ENCODE data around the gene SLFN5. TPM values are rescaled to one million over a fixed set of nuclear protein-coding genes. Genes with fewer than 3 reads are reported as not detected.
A peak's percentile ranks its signal among the peaks of the same experiment; 100 is the strongest.

SLFN5 gene
- total and polyA plus RNA-seq, 4 donors, result 8.5 to 51.7 (median 30.8) TPM

DNA sequence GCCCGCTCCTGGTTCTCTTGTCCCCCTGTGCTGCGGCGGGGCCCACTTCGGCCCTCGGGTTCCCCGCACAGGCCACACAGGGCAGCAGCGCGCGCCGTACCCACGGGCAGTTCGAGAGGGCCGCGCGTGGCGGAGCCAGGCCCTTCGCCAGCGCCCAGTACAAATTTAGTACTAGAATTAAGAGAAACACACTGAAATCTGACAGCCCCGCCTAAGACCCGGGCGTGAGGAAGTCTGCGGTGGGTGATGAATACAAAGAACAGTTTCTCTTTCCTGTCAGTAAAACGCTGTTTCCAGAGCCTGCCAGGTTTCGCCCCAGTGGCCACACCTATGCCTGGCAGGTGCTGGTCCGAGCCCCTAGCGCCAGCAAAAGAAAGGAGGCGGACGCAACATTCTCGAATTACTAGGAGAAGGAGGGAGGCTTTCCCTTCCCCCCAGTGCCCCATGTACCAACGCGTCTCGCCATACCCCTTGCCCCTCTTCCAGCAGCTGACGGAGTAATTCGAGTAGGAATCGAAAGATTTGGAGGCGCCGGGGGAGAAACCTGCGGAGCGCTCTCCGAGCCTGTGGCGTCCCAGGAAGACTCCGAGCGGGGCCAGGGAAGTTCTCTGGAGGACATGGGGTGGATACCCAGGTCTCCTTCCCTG is 591 bp upstream of the SLFN5 start:
- Histone ChIP-seq H3K36me3 (ENCODE audit: control insufficient read depth in 4 of 4, insufficient read depth in 4 of 4, low read length in 4 of 4) (peaks cover 0 to 2% (median under 1%) of the 10 kb centered on the region in 4 donors), H3K9ac (ENCODE audit: insufficient read depth in 1 of 2, low read length in 2 of 2) (peak overlapping the region; percentile 67 to 93), H3K27me3 (ENCODE audit: control insufficient read depth in 3 of 3, insufficient read depth in 3 of 3, low read length in 2 of 3) (no peaks in the 10 kb centered on the region), H3K27ac (ENCODE audit: low read depth in 1 of 2, low read length in 1 of 2) (peak overlapping the region; percentile 94 to 98), H3K4me3 (peak overlapping the region; percentile 72), H3K4me1 (ENCODE audit: control insufficient read depth in 5 of 5, insufficient read depth in 5 of 5, low read length in 5 of 5) (peaks cover 0 to 29% (median 6%) of the 10 kb centered on the region in 5 donors), H3K9me3 (ENCODE audit: control insufficient read depth in 4 of 4, insufficient read depth in 3 of 4, low read length in 3 of 4) (no peaks in the 10 kb centered on the region)
- WGBS, 2 donors, result 1 to 2% methylated on average over 43 of the region's 43 CpGs
- ATAC-seq (ENCODE audit: insufficient read depth, low FRiP score) (peak; percentile 22), DNase-seq (peak; percentile 73 to 82 (median 74))
- TF ChIP-seq, protein P1, sequence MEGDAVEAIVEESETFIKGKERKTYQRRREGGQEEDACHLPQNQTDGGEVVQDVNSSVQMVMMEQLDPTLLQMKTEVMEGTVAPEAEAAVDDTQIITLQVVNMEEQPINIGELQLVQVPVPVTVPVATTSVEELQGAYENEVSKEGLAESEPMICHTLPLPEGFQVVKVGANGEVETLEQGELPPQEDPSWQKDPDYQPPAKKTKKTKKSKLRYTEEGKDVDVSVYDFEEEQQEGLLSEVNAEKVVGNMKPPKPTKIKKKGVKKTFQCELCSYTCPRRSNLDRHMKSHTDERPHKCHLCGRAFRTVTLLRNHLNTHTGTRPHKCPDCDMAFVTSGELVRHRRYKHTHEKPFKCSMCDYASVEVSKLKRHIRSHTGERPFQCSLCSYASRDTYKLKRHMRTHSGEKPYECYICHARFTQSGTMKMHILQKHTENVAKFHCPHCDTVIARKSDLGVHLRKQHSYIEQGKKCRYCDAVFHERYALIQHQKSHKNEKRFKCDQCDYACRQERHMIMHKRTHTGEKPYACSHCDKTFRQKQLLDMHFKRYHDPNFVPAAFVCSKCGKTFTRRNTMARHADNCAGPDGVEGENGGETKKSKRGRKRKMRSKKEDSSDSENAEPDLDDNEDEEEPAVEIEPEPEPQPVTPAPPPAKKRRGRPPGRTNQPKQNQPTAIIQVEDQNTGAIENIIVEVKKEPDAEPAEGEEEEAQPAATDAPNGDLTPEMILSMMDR (IDR thresholded peaks at IDR 0.05; ENCODE audit: control extremely low read depth, extremely low read depth), result no peak

DNA sequence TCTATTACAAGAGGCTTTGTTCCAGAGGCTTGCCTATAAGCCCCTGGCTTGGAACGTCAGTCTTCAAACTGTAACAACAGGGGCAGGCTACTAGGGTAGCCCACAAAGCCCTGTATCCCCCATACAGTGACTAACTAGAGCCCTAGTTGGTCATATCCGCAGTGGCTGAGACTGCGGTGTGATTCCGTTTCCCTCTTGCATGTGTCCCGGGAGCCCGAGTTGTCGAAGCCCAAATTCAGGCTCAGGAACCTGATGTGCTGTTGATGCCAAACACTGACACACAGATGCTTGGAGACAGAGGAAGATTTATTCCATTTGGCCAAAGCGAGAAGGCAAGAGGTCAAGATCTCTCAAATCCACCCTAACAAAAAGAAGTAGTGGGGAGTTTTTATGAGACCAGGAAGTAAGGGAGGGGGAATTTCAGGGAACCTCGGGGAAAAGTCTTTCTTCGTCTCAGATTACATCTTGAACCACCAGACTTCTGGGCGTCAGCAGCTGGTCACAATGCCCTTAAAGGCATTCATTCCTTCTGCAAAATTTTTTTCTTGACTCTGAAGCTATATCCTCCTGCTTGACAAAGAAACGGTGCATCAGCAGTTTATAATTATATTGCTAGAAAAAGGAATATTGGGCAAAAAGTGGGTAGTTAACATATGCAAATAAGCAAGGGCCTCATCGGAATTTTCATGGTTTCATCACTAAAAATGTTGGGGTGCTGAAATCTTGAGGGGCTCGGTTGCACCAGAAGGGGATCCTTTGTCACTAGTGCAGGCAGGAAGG is 879 bp downstream of the SLFN5 start:
- H3K9ac ChIP-seq (ENCODE audit: insufficient read depth in 1 of 2, low read length in 2 of 2), result peak overlapping the region; percentile 75 to 93
- peaks cover 0 to 7% (median 2%) of the 10 kb centered on the region in 4 donors for H3K36me3 ChIP-seq (ENCODE audit: control insufficient read depth in 4 of 4, insufficient read depth in 4 of 4, low read length in 4 of 4)
- no peak for ATAC-seq (ENCODE audit: insufficient read depth, low FRiP score)
- 3 to 5% methylated on average over 14 of the region's 14 CpGs for WGBS, 2 donors
- peak overlapping the region; percentile 62 for H3K4me3 ChIP-seq
- peak; percentile 65 to 85 (median 82) for DNase-seq
- H3K27me3 ChIP-seq (ENCODE audit: control insufficient read depth in 3 of 3, insufficient read depth in 3 of 3, low read length in 2 of 3), result no peaks in the 10 kb centered on the region
- TF ChIP-seq, protein P1 (IDR thresholded peaks at IDR 0.05; ENCODE audit: control extremely low read depth, extremely low read depth), result no peak
- H3K9me3 ChIP-seq (ENCODE audit: control insufficient read depth in 4 of 4, insufficient read depth in 3 of 4, low read length in 3 of 4), result no peaks in the 10 kb centered on the region
- peak overlapping the region; percentile 85 to 92 for H3K27ac ChIP-seq (ENCODE audit: low read depth in 1 of 2, low read length in 1 of 2)
- peaks cover 0 to 29% (median 6%) of the 10 kb centered on the region in 5 donors for H3K4me1 ChIP-seq (ENCODE audit: control insufficient read depth in 5 of 5, insufficient read depth in 5 of 5, low read length in 5 of 5)

DNA sequence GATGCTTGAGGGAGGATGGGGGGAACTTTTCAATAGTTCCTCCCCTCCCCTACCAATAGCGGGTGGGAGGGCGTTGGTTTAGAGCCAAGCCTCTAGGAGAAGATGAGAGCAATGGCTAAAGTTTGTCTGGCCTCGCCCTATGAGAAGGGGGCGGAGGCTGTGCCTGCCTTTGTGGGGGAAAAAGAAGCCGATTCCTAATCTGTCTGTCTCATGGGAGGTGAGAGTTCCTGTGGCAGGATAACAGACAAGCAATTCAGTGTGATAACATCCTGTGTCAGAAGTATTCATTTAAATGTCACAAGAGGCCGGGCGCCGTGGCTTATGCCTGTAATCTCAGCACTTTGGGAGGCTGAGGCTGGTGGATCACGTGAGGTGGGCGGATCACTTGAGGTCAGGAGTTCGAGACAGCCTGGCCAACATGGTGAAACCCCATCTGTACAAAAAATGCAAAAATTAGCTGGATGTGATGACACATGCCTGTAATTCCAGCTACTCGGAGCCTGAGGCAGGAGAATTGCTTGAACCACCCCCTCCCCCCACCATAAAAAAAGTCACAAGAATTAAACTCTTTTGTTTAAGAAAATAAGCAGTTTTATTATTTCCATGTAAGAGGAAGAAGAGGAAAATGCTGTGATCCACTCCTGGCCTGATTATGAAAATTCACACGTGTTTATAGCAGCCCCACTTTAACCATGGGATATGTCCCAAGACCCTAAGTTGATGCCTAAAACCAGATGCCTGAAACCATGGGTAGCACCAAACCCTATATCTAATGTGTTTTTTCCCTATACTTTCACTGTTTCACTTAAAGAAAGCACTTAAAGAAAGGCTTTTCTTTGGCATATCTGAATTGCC is 1.7 kb downstream of the SLFN5 start:
- WGBS, 2 donors, result 5 to 11% methylated on average over 13 of the region's 13 CpGs
- peak; percentile 69 to 83 (median 79) for DNase-seq
- peaks cover 0 to 29% (median 6%) of the 10 kb centered on the region in 5 donors for H3K4me1 ChIP-seq (ENCODE audit: control insufficient read depth in 5 of 5, insufficient read depth in 5 of 5, low read length in 5 of 5)

More for the DNA sequence above, 1.7 kb downstream of the SLFN5 start:
- H3K4me3 ChIP-seq, result peak overlapping the region; percentile 9
- peak overlapping the region; percentile 85 to 92 for H3K27ac ChIP-seq (ENCODE audit: low read depth in 1 of 2, low read length in 1 of 2)
- ATAC-seq (ENCODE audit: insufficient read depth, low FRiP score), result peak; percentile 10
- no peaks in the 10 kb centered on the region for H3K27me3 ChIP-seq (ENCODE audit: control insufficient read depth in 3 of 3, insufficient read depth in 3 of 3, low read length in 2 of 3)
- peaks cover 0 to 7% (median 2%) of the 10 kb centered on the region in 4 donors for H3K36me3 ChIP-seq (ENCODE audit: control insufficient read depth in 4 of 4, insufficient read depth in 4 of 4, low read length in 4 of 4)
- peak overlapping the region in 1 of 2 donors; percentile 93 for H3K9ac ChIP-seq (ENCODE audit: insufficient read depth in 1 of 2, low read length in 2 of 2)
- no peaks in the 10 kb centered on the region for H3K9me3 ChIP-seq (ENCODE audit: control insufficient read depth in 4 of 4, insufficient read depth in 3 of 4, low read length in 3 of 4)
- TF ChIP-seq, protein P1 (IDR thresholded peaks at IDR 0.05; ENCODE audit: control extremely low read depth, extremely low read depth), result no peak

Measured in lung (tissue), 12 donors.